Measurements from ENCODE around the gene DCAF11.

GRCh38 chr14:24150993-24151392 lies 36.4 kb downstream of the DCAF11 start:
- TF ChIP-seq POLR2AphosphoS5 (IDR thresholded peaks at IDR 0.05; ENCODE audit: low read depth, low read length) (no peak), NCOR1 (IDR thresholded peaks at IDR 0.05; ENCODE audit: borderline replicate concordance, low read length) (no peak), GABPA (IDR thresholded peaks at IDR 0.05; ENCODE audit: low read depth, low read length) (no peak), GABPA (CRISPR knock-in tag; IDR thresholded peaks at IDR 0.05; ENCODE audit: low read depth) (no peak), ZNF263 (CRISPR knock-in tag; IDR thresholded peaks at IDR 0.05) (no peak), POLR2A (IDR thresholded peaks at IDR 0.05; ENCODE audit: insufficient read depth in 1 of 2, low read depth in 2 of 2, low read length in 2 of 2) (no peak), ZC3H4 (CRISPR knock-in tag; IDR thresholded peaks at IDR 0.05; ENCODE audit: borderline replicate concordance) (no peak), HNRNPUL1 (IDR thresholded peaks at IDR 0.05; ENCODE audit: low read depth, low read length) (no peak), ZBTB1 (CRISPR knock-in tag; IDR thresholded peaks at IDR 0.05; ENCODE audit: borderline replicate concordance) (no peak), RNF2 (conservative IDR thresholded peaks at IDR 0.05; ENCODE audit: low read depth) (no peak), ZNF460 (CRISPR knock-in tag; IDR thresholded peaks at IDR 0.05; ENCODE audit: borderline replicate concordance) (no peak), ZNF572 (CRISPR knock-in tag; IDR thresholded peaks at IDR 0.05) (no peak), ZNF256 (CRISPR knock-in tag; conservative IDR thresholded peaks at IDR 0.05) (no peak), FOXA1 (IDR thresholded peaks at IDR 0.05) (no peak), FOXA1 (CRISPR knock-in tag; IDR thresholded peaks at IDR 0.05) (no peak), SP1 (IDR thresholded peaks at IDR 0.05) (no peak), SP1 (CRISPR knock-in tag; IDR thresholded peaks at IDR 0.05) (no peak)
